Measurements from ENCODE around the gene EMID1.

Gene EMID1

DNA sequence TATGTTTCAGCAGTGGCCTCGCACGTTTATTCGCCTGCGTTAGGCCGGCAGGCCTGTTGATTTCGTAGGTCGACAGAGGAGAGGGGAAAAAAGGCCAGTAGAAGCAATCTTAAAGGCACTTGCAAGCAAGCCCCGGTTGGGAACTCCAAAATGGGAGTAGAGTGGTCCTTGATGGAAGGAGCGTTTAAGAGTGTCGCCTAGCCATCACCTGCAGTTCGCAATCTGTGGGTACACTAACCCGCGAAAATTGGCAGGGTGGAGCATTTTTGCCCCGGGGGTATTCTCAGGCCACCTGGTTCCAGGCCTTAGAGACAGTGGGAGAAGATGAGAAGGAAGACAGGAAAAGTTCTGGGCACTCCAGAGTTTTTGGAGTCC lies 63.5 kb downstream of the EMID1 start:
- DNase-seq (ENCODE audit: low read depth) = no peak
- no peak for TF ChIP-seq CTCF (IDR thresholded peaks at IDR 0.05; ENCODE audit: low read depth, low read length, missing control alignments)
- peak overlapping the region; percentile 96 for H3K4me3 ChIP-seq (ENCODE audit: low read depth, low read length)

- H3K4me3 ChIP-seq (ENCODE audit: low read depth, low read length) = peak overlapping the region; percentile 96
- no peak for DNase-seq (ENCODE audit: low read depth)
- no peak for TF ChIP-seq CTCF (IDR thresholded peaks at IDR 0.05; ENCODE audit: low read depth, low read length, missing control alignments)
Measured at GRCh38 chr22:29269731-29270474, 64.2 kb downstream of the EMID1 start.

DNA sequence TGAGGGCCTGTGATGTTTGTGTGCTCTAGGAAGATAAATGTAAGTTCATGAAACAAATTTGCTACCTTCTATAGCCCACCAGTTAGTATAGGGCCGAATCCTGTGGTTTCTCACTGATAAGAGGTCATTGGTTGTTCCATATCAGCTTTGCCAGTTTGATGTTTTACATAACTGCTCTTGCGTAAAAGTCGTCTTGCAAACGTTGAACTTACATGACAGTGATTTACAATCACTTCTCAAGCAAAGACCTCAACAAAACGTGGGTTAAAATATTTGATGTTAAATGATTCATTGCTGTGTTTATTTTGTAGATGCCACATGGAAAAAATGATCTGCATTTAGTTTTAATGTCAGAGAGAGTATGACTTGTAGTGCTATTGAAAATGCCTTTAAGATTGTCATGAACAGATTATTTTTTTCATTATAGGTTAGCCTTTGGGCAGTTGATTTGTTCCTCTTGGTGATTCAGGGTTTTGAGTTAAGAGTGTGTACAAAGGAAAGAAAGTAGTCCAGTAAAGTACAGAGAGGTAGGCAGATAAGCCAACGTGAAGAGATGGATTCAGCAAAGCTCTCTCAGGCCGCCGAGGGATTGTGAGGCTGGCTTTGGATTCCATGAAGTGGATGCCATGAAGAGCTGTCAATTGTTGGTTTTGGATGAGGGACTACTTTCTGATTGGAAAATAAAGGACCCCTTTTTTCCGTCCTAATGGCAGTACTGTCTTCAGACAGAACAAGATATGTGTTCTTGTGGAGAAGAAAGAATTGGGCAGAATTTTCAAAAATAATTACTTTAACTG lies 65.0 kb downstream of the EMID1 start:
- DNase-seq (ENCODE audit: low read depth) = no peak
- no peak for TF ChIP-seq CTCF (IDR thresholded peaks at IDR 0.05; ENCODE audit: low read depth, low read length, missing control alignments)
- peak overlapping the region; percentile 96 for H3K4me3 ChIP-seq (ENCODE audit: low read depth, low read length)

DNA sequence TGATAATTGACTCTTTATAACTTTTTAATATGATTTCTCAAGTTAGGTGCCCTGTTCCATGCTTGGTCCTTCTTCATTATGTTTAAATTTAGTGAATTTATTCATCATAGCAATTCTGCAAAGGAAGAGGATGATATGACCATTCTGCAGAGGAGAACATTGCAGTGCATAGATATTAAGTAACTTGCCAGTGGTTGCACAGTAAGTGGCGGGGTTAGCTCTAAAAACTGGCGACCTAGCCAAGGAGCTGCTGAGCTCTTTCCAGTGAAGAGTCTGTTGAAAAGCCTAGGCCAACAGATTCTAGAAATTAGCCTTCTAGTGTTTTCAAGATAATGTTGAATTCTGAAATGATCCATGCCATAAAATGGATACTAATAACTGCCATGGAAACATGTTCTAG lies 66.9 kb downstream of the EMID1 start:
- H3K4me3 ChIP-seq (ENCODE audit: low read depth, low read length) = no peak overlapping the region
- DNase-seq (ENCODE audit: low read depth) = no peak
- TF ChIP-seq CTCF (IDR thresholded peaks at IDR 0.05; ENCODE audit: low read depth, low read length, missing control alignments) = no peak

GRCh38 chr22:29275167-29275566 lies 69.5 kb downstream of the EMID1 start:
- no peak overlapping the region for H3K4me3 ChIP-seq (ENCODE audit: low read depth, low read length)
- TF ChIP-seq CTCF (IDR thresholded peaks at IDR 0.05; ENCODE audit: low read depth, low read length, missing control alignments) = no peak
- no peak for DNase-seq (ENCODE audit: low read depth)

- no peak overlapping the region for H3K4me3 ChIP-seq (ENCODE audit: low read depth, low read length)
- TF ChIP-seq CTCF (IDR thresholded peaks at IDR 0.05; ENCODE audit: low read depth, low read length, missing control alignments) = no peak
- no peak for DNase-seq (ENCODE audit: low read depth)
Measured at GRCh38 chr22:29275819-29276565, 70.3 kb downstream of the EMID1 start.

All from GM12864 (cell line).